Hepatocyte (in vitro differentiated cells): ENCODE measurements around the gene CARD8. TPM values are rescaled to one million over a fixed set of nuclear protein-coding genes. Genes with fewer than 3 reads are reported as not detected.

ENCODE experiments used
- DNase-seq: peaks from one replicate; pipeline ENCODE4 v3.0.0-alpha.2; 2016; ENCODE audit warnings: low spot score
- H2AFZ ChIP-seq: fragments of 200-600 bp; sonication (generic); 2 replicates; pipeline ENCODE4 v1.6.0; 2016; ENCODE audit warnings: antibody characterized with exemption, mild to moderate bottlenecking
- H3K27ac ChIP-seq: fragments of 200-600 bp; sonication (generic); 2 replicates; pipeline ENCODE4 v1.5.1; 2016; ENCODE audit warnings: mild to moderate bottlenecking
- H3K27me3 ChIP-seq: fragments of 200-600 bp; sonication (generic); 2 replicates; pipeline ENCODE4 v1.6.1; 2016
- H3K36me3 ChIP-seq: fragments of 200-600 bp; sonication (generic); replicated peaks from 2 replicates; pipeline ENCODE4 v1.5.1; 2016; ENCODE audit warnings: low read depth; ENCODE audit not compliant: insufficient read depth
- H3K4me1 ChIP-seq: fragments of 200-600 bp; sonication (generic); 2 replicates; pipeline ENCODE4 v1.5.1; 2016; ENCODE audit warnings: mild to moderate bottlenecking, moderate library complexity; ENCODE audit not compliant: insufficient read depth
- H3K4me2 ChIP-seq: fragments of 200-600 bp; sonication (generic); 2 replicates; pipeline ENCODE4 v1.6.0; 2016
- H3K4me3 ChIP-seq: fragments of 200-600 bp; sonication (generic); 2 replicates; pipeline ENCODE4 v1.5.1; 2016; ENCODE audit warnings: mild to moderate bottlenecking
- H3K79me2 ChIP-seq: fragments of 200-600 bp; sonication (generic); 2 replicates; pipeline ENCODE4 v1.6.0; 2017; ENCODE audit warnings: mild to moderate bottlenecking
- H3K9me2 ChIP-seq: fragments of 200-600 bp; sonication (generic); replicated peaks from 2 replicates; pipeline ENCODE4 v1.6.0; 2017; ENCODE audit warnings: mild to moderate bottlenecking; ENCODE audit not compliant: insufficient read depth
- H3K9me3 ChIP-seq: fragments of 200-600 bp; sonication (generic); 2 replicates; pipeline ENCODE4 v1.5.1; 2016; ENCODE audit warnings: low read depth, mild to moderate bottlenecking
- H4K20me1 ChIP-seq: fragments of 200-600 bp; sonication (generic); 2 replicates; pipeline ENCODE4 v1.6.0; 2016; ENCODE audit warnings: mild to moderate bottlenecking; ENCODE audit not compliant: insufficient read depth, poor library complexity, severe bottlenecking
- CTCF ChIP-seq: fragments of 200-600 bp; sonication (generic); IDR thresholded peaks from 2 replicates; pipeline ENCODE4 v1.5.1; 2016; ENCODE audit warnings: antibody characterized with exemption, mild to moderate bottlenecking; ENCODE audit not compliant: poor library complexity
- EZH2 ChIP-seq: fragments of 200-600 bp; sonication (generic); IDR thresholded peaks from 2 replicates; pipeline ENCODE4 v1.6.1; 2016; ENCODE audit warnings: antibody characterized with exemption, mild to moderate bottlenecking, borderline replicate concordance
- EZH2phosphoT487 ChIP-seq: fragments of 200-600 bp; sonication (generic); IDR thresholded peaks from one replicate; pipeline ENCODE4 v1.6.1; 2018; ENCODE audit warnings: antibody characterized with exemption, mild to moderate bottlenecking, low read depth, moderate library complexity; ENCODE audit not compliant: unreplicated experiment, severe bottlenecking
- WGBS: methylation state at CpG from one replicate; pipeline ENCODE4 v1.1.6; 2016; ENCODE audit warnings: low lambda C conversion rate; ENCODE audit errors: missing lambda C conversion rate; 5-methylcytosine and 5-hydroxymethylcytosine counted together
- polyA plus RNA-seq: library from polyadenylated mRNA; unstranded; fragments of >200 nt; fragmentation: Nextera tagmentation; extraction: Ambion mirVana; gene quantifications from 2 replicates; pipeline ENCODE4 v1.2.1, GENCODE V29; 2016
- total RNA-seq: library from RNA; depleted of rRNA; stranded (reverse); fragments of >200 nt; gene quantifications from 2 replicates; pipeline ENCODE4 v1.2.3, GENCODE V29; 2014

Gene CARD8
- total RNA-seq: 17.0 and 18.8 TPM in 2 replicates
- polyA plus RNA-seq: 7.6 and 10.3 TPM in 2 replicates

DNA sequence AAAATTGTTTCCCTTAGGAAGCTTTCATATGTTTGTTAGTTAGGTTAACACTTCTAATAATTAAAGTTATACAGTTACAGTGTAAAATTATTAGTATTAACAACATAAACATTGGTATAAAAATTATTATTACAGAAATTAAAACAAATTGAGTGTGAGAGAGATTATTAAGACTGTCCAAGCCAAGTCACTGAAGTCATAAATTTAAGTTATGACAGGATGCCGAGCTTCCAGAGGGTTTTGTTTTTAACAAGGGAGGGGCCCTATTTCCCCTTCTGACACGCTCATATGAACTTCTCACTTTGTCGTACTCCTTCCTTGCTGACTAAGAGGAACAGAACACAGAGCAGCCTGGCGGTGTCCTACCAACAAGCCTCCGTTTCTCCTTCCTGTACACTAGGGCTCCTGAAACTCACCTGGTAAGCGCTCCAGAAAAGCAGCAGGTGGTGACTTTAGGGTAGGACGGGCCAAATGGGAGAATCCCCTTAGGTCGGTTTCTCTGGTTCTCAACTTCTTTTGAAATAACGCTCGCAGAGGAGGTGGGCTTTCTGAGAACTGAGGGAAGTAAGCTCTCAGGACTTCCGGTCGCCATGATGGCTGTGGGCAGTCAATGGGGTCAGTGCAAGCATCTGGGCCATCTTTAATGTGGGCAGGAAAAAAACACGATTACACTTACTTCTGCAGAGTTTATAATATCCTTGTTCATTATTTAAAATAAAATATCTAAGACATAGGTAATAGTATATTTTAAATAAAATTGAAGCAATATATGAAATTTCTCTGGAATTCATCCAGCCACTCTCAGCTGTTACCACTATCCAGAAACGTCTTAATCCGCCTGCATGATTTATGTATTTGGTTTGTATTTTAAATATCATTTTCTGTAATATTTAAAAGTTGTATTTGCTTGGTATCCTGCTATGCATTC lies at the start of gene CARD8:
Gene CARD8, minus strand, starts transcription at position 537 of the 928 bp plus-strand sequence. CDS start 14,892 bp downstream, outside the sequence.
- DNase-seq: peak; percentile 87
- Histone ChIP-seq H3K27me3 (no peaks in the 10 kb centered on the region), H3K36me3 (no peaks in the 10 kb centered on the region), H4K20me1 (no peaks in the 10 kb centered on the region), H3K4me1 (peaks cover 10% of the 10 kb centered on the region), H3K9me3 (no peaks in the 10 kb centered on the region), H3K4me3 (peak within 1 kb of the TSS; percentile 74), H3K9me2 (no peaks in the 10 kb centered on the region), H2AFZ (peak within 1 kb of the TSS; percentile 68), H3K4me2 (peak within 1 kb of the TSS; percentile 76), H3K79me2 (peaks cover 29% of the 10 kb centered on the region), H3K27ac (peak within 1 kb of the TSS; percentile 97)
- TF ChIP-seq EZH2phosphoT487 (no peak), CTCF (no peak), EZH2 (no peak)
- 12% methylated on average over 15 of the region's 15 CpGs for WGBS

DNA sequence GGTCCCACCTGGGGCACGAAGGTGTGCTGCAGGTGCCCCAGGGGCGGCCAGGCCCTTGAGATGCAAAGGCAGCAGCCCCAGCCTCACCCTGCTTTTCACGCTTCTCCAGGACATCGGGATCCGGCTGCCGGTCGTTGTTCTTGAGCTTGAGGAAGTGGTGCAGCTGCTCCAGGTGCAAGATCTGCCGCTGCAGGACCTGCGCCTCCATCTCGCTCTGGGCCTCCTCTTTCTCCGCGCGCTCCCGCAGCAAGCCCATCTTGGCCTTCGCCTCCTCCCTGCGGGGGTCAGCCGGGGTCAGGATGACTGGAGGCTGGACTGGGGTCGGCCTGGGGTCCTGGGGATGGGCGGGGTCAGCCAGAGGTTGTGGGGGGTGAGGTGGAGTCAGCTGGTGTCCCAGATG lies 48.2 kb upstream of the CARD8 start:
- H3K4me2 ChIP-seq: no peak overlapping the region
- no peak overlapping the region for H2AFZ ChIP-seq
- H3K36me3 ChIP-seq: no peaks in the 10 kb centered on the region
- no peaks in the 10 kb centered on the region for H3K27me3 ChIP-seq
- H3K9me2 ChIP-seq: no peaks in the 10 kb centered on the region
- no peak for DNase-seq
- H3K4me1 ChIP-seq: peaks cover 5% of the 10 kb centered on the region
- TF ChIP-seq EZH2 (no peak), CTCF (no peak), EZH2phosphoT487 (no peak)
- H3K79me2 ChIP-seq: no peaks in the 10 kb centered on the region
- H3K27ac ChIP-seq: no peak overlapping the region
- H4K20me1 ChIP-seq: no peaks in the 10 kb centered on the region
- H3K4me3 ChIP-seq: no peak overlapping the region
- 91% methylated on average over 19 of the region's 19 CpGs for WGBS
- H3K9me3 ChIP-seq: no peaks in the 10 kb centered on the region

DNA sequence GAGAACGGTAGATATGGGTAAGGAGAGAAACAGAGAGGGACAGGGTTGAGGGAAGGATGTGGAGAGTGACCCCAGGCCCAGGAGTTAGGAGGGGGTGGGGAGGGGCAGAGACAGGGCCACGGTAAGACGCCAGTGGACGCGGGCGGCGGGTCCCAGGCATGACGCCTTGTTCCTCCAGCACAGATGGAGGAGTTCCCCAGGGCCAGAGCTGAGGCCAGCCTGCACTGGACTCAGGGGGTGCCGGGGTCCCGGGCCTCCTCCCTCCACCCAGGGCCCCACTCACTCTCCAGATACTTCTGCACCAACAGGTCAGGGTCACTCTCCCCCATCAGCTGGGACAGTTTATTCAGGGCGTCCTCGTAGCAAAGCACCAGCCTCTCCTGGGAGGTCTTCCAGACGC lies 47.7 kb upstream of the CARD8 start:
- no peak overlapping the region for H3K27ac ChIP-seq
- DNase-seq: no peak
- no peak overlapping the region for H3K4me3 ChIP-seq
- H3K36me3 ChIP-seq: no peaks in the 10 kb centered on the region
- TF ChIP-seq EZH2phosphoT487 (no peak), EZH2 (no peak), CTCF (no peak)
- H3K79me2 ChIP-seq: no peaks in the 10 kb centered on the region
- H3K27me3 ChIP-seq: no peaks in the 10 kb centered on the region
- H3K4me2 ChIP-seq: no peak overlapping the region
- 92% methylated on average over 13 of the region's 13 CpGs for WGBS
- no peaks in the 10 kb centered on the region for H3K9me3 ChIP-seq
- H3K9me2 ChIP-seq: no peaks in the 10 kb centered on the region
- H2AFZ ChIP-seq: no peak overlapping the region
- H4K20me1 ChIP-seq: no peaks in the 10 kb centered on the region
- peaks cover under 1% of the 10 kb centered on the region for H3K4me1 ChIP-seq
